ENCODE measurements around the gene PCAT6. TPM values are rescaled to one million over a fixed set of nuclear protein-coding genes. Genes with fewer than 3 reads are reported as not detected.

Gene PCAT6
- polyA plus RNA-seq, 2 of the 4 experiments (the other 2 are of a cell fraction), result 2.3 to 2.4 TPM

- no peak overlapping the region for H3K4me2 ChIP-seq
- whole genome bisulfite sequencing (ENCODE audit: missing lambda C conversion rate), result 63% methylated on average over 4 of the region's 4 CpGs
- TF ChIP-seq HOXA7 (CRISPR knock-in tag; IDR thresholded peaks at IDR 0.05) (no peak), USF2 (IDR thresholded peaks at IDR 0.05) (no peak), MAFK (IDR thresholded peaks at IDR 0.05; ENCODE audit: partially characterized antibody) (no peak), SREBF2 (IDR thresholded peaks at IDR 0.05) (no peak), REST (IDR thresholded peaks at IDR 0.05) (no peak), MAZ (IDR thresholded peaks at IDR 0.05; ENCODE audit: borderline replicate concordance, low read depth, low read length) (no peak), RCOR1 (IDR thresholded peaks at IDR 0.05; ENCODE audit: low read depth, low read length) (no peak), EHF (CRISPR knock-in tag; IDR thresholded peaks at IDR 0.05) (no peak), CBX8 (IDR thresholded peaks at IDR 0.05) (no peak), JUN (IDR thresholded peaks at IDR 0.05) (no peak), MYC (IDR thresholded peaks at IDR 0.05; ENCODE audit: borderline replicate concordance, low read length) (no peak), FOSL2 (IDR thresholded peaks at IDR 0.05) (no peak), FOSL2 (CRISPR knock-in tag; IDR thresholded peaks at IDR 0.05) (no peak), PHF8 (IDR thresholded peaks at IDR 0.05; ENCODE audit: borderline replicate concordance, low read depth) (no peak), FOSB (CRISPR knock-in tag; IDR thresholded peaks at IDR 0.05) (no peak), FOXS1 (CRISPR knock-in tag; IDR thresholded peaks at IDR 0.05) (no peak), NR3C1 (IDR thresholded peaks at IDR 0.05) (no peak), KDM1A (IDR thresholded peaks at IDR 0.05; ENCODE audit: low read depth) (no peak), CTCF (IDR thresholded peaks at IDR 0.05) (no peak)
- no peak overlapping the region for H3K4me3 ChIP-seq
- FAIRE-seq, result no peak
- CTCF ChIA-PET, result interaction anchor here (0.7 kb wide), 1 partner anchor 9 kb away, joined by 3 read pairs; no protein-coding TSS in a partner anchor
- no peak for DNase-seq (ENCODE audit: low read depth in 1 of 2, low spot score in 1 of 2)
- H3K9me3 ChIP-seq, result no peaks in the 10 kb centered on the region
- no peak for ATAC-seq
- H3K4me1 ChIP-seq, result peaks cover 6% of the 10 kb centered on the region; the same call in 2 of the 3 replicates
- POLR2A ChIA-PET, result no interaction called here
- H3K27ac ChIP-seq, result no peak overlapping the region
These were observed 23.9 kb upstream of the PCAT6 start for GRCh38 chr1:202786804-202787203.

- ChIA-PET CTCF (interaction anchor here (1.8 kb wide), 1 partner anchor 8 kb away, joined by 8 read pairs; no protein-coding TSS in a partner anchor), POLR2A (no interaction called here)
- Histone ChIP-seq H3K4me1 (peaks cover 7% of the 10 kb centered on the region; the same call in 2 of the 3 replicates), H3K4me3 (no peak overlapping the region), H3K4me2 (no peak overlapping the region), H3K27ac (no peak overlapping the region), H3K9me3 (no peaks in the 10 kb centered on the region)
- WGBS (ENCODE audit: missing lambda C conversion rate), result 78% methylated on average over 3 of the region's 3 CpGs
- no peak for FAIRE-seq
- DNase-seq (ENCODE audit: low read depth in 1 of 2, low spot score in 1 of 2), result no peak
- no peak for ATAC-seq
- TF ChIP-seq MAX (IDR thresholded peaks at IDR 0.05) (no peak), SREBF2 (IDR thresholded peaks at IDR 0.05) (no peak), CHD4 (IDR thresholded peaks at IDR 0.05; ENCODE audit: borderline replicate concordance) (no peak), FOSL2 (IDR thresholded peaks at IDR 0.05) (no peak), FOSL2 (CRISPR knock-in tag; IDR thresholded peaks at IDR 0.05) (no peak)
These were observed 22.0 kb upstream of the PCAT6 start for GRCh38 chr1:202788800-202789199.
